Measurements from ENCODE around the gene STAT3.

DNA sequence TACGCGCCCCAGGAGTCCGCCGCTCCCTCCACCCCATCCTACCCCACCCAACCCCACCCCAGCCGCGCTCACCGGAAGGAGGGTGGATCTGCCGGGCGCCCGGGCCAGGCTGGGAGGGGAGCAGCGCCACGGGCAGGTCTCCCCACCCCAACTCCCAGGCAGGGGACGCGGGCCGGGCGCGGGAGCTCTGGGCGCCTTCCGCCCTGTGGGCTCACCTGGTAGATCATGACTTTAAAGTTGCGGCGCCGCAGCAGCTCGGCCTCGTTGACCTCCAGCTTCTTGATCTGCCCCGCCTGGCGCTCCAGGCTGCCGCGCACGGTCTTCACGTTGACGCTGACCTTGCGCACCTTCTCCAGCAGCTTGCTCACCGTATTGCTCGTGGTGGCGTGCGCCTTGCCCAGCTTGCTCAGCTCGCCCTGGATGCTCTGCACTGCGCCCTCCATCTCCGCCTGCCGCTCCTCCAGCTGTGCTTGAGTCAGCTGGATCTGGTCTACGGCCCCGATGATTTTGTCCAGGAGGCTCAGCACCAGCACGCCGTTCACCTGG lies 34.2 kb upstream of the STAT3 start:
- TF ChIP-seq ZNF274 (IDR thresholded peaks at IDR 0.05; ENCODE audit: low read depth, low read length): no peak
- no peak for TF ChIP-seq SUZ12 (IDR thresholded peaks at IDR 0.05; ENCODE audit: extremely low read depth, insufficient read depth, insufficient read length)
- TF ChIP-seq YY1 (IDR thresholded peaks at IDR 0.05; ENCODE audit: insufficient read depth, insufficient read length): no peak

Data from NT2/D1 (cell line).